Measurements from ENCODE around the gene KCTD15.

Gene KCTD15

DNA sequence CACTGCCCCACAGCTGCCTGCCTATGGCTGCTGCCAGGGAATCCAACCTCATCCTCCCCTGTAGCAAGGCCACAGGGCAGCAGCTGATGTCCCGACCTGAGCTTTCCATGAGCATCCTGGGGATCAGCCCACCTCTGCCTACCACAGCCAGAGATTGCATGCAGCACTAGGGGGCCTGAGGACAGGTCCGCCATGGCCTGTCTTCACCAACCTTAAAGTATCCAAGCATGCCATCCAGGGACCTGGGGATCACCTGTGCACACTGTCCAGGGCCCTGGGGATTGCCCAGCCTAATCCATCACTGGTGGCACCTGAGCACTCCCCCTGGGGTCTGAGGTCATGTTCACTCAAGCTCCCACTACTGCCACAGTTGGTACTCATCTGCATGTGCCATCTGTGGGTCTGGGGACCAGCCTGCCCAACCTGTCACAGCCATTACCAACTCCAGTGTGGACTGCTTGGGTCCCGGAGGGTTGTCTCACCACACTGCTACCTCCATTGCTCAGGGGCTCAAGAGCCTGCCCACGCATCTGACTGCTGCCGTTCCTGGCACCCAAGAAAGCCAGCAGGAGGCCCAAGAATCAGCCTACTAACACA, 53.0 kb downstream of the KCTD15 start:
- no peak for DNase-seq (ENCODE audit: low read depth in 3 of 3)

- DNase-seq (ENCODE audit: low read depth in 3 of 3) = no peak
Observed at GRCh38 chr19:33859016-33859415, 62.3 kb downstream of the KCTD15 start.

GRCh38 chr19:33860312-33861090, 63.8 kb downstream of the KCTD15 start:
- no peak for DNase-seq (ENCODE audit: low read depth in 3 of 3)

GRCh38 chr19:33861950-33862349, 65.3 kb downstream of the KCTD15 start:
- no peak for DNase-seq (ENCODE audit: low read depth in 3 of 3)

GRCh38 chr19:33862981-33863380, 66.3 kb downstream of the KCTD15 start:
- no peak for DNase-seq (ENCODE audit: low read depth in 3 of 3)

DNA sequence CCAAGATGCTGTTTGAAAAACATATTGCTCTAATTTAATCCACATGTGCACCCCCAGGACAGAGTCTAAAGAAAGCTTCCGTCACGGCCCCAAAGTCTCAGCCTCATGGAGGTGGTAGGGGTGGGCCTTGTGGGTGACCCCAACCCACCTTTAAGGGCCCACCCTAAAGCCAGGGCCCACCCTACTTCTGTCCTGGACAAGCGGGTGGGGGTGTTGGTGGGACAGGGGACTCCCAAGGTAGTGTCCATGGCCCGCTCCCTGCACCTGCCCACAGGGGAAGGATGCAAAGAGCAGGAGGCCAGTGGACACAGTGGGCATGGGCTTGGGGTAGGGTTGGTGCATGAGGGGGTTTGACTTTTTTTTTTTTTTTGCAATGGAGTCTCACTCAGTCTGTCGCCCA, 66.8 kb downstream of the KCTD15 start:
- no peak for DNase-seq (ENCODE audit: low read depth in 3 of 3)

- no peak for DNase-seq (ENCODE audit: low read depth in 3 of 3)
Observed at GRCh38 chr19:33864311-33864850, 67.7 kb downstream of the KCTD15 start.

DNA sequence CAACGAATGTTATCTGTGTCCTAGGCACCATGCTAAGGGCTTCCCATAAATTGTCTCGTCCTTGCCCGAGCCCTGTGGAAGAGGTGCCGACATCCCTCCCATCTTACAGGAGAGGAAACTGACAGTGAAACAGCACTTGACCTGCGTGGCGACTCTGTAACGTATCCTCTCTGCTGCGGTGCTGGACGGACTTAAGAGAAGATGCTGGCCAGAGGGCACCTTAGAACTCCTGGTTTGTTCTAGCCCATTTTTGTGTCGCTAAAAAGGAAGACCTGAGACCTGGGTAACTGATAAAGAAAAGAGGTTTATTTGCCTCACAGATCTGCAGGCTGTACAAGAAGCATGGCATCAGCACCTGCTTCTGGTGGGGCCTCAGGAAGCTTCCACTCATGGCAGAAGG, 68.6 kb downstream of the KCTD15 start:
- DNase-seq (ENCODE audit: low read depth in 3 of 3) = no peak

Data from stimulated activated CD4-positive, alpha-beta T cell treated with anti-CD3 and anti-CD28 coated beads, TNF-alpha, amount 100 ng/mL, for 24 hours (primary cell).